HEK293 (cell line): ENCODE data around the gene PTPRN2.

ENCODE experiments used
- CTCF ChIA-PET: fragments of 350-600 bp; formaldehyde crosslinking; extraction: SDS; loops from one replicate; lab custom pipeline; 2021; ENCODE audit warnings: antibody characterized with exemption; lab: Yijun Ruan, JAX
- POLR2A ChIA-PET: fragments of 300-600 bp; formaldehyde crosslinking; extraction: SDS; loops from one replicate; lab custom pipeline; 2020; ENCODE audit warnings: antibody characterized with exemption, inconsistent platforms; lab: Yijun Ruan, JAX
- H3K27ac ChIP-seq: fragments of 200-500 bp; sonication (Bioruptor generic); 2 replicates; pipeline ENCODE4 v1.5.1; 2014; ENCODE audit warnings: low read depth, low read length, control low read depth, inconsistent platforms; ENCODE audit errors: extremely low read depth
- H3K36me3 ChIP-seq, 2 experiments: fragments of 200-500 bp in 1 of 2; sonication (Bioruptor generic) in 1 of 2; 1 replicate in 1 of 2; 2 replicates in 1 of 2; pipeline ENCODE4 v1.5.1; 2014 to 2017; ENCODE audit warnings: inconsistent platforms in 2 of 2, low read length in 2 of 2; ENCODE audit not compliant: control insufficient read depth in 2 of 2, insufficient read depth in 1 of 2
- H3K4me1 ChIP-seq: fragments of 200-500 bp; sonication (Bioruptor generic); 2 replicates; pipeline ENCODE4 v1.5.1; 2014; ENCODE audit warnings: mild to moderate bottlenecking, low read length, inconsistent platforms; ENCODE audit not compliant: control insufficient read depth, insufficient read depth
- H3K4me3 ChIP-seq: 2 replicates; pipeline ENCODE4 v1.5.1; 2011; ENCODE audit warnings: low read depth, mild to moderate bottlenecking, control low read depth, low read length, moderate library complexity
- H3K9me3 ChIP-seq: fragments of 200-500 bp; sonication (Bioruptor generic); 2 replicates; pipeline ENCODE4 v1.5.1; 2014; ENCODE audit warnings: low read depth, low read length, inconsistent platforms; ENCODE audit not compliant: control insufficient read depth, insufficient read depth
- AEBP2 ChIP-seq: fragments of 450-650 bp; formaldehyde crosslinking; IDR thresholded peaks from 2 replicates; pipeline ENCODE4 v1.5.1; 2016; ENCODE audit warnings: missing biosample characterization, missing genetic modification characterization, borderline replicate concordance
- GLI2 ChIP-seq: fragments of 450-650 bp; formaldehyde crosslinking; IDR thresholded peaks from 2 replicates; pipeline ENCODE4; 2017; ENCODE audit warnings: missing biosample characterization, missing genetic modification characterization, low read depth, borderline replicate concordance
- GLI4 ChIP-seq: fragments of 450-650 bp; formaldehyde crosslinking; IDR thresholded peaks from 2 replicates; pipeline ENCODE4 v1.5.1; 2016; ENCODE audit warnings: missing biosample characterization, missing genetic modification characterization
- KLF17 ChIP-seq: fragments of 450-650 bp; formaldehyde crosslinking; IDR thresholded peaks from 2 replicates; pipeline ENCODE4 v1.5.1; 2016; ENCODE audit warnings: missing biosample characterization, missing genetic modification characterization
- MEIS1 ChIP-seq: sonication (generic); formaldehyde crosslinking; IDR thresholded peaks from 2 replicates; pipeline ENCODE4 v1.8.1; 2022; ENCODE audit warnings: missing genetic modification reagents, mild to moderate bottlenecking, borderline replicate concordance
- PATZ1 ChIP-seq: fragments of 450-650 bp; formaldehyde crosslinking; IDR thresholded peaks from 2 replicates; pipeline ENCODE4 v1.5.1; 2016; ENCODE audit warnings: missing biosample characterization, missing genetic modification characterization
- PBX3 ChIP-seq: sonication (generic); formaldehyde crosslinking; IDR thresholded peaks from 2 replicates; pipeline ENCODE4 v1.8.1; 2022; ENCODE audit warnings: mild to moderate bottlenecking, moderate library complexity, missing genetic modification reagents
- PRDM4 ChIP-seq: fragments of 450-650 bp; formaldehyde crosslinking; IDR thresholded peaks from 2 replicates; pipeline ENCODE4 v1.5.1; 2017; ENCODE audit warnings: missing biosample characterization, missing genetic modification characterization
- RBAK ChIP-seq: fragments of 450-650 bp; formaldehyde crosslinking; IDR thresholded peaks from 2 replicates; pipeline ENCODE4 v1.5.1; 2016; ENCODE audit warnings: missing biosample characterization, missing genetic modification characterization
- ZNF19 ChIP-seq: fragments of 450-650 bp; formaldehyde crosslinking; IDR thresholded peaks from 2 replicates; pipeline ENCODE4; 2016; ENCODE audit warnings: missing biosample characterization, missing genetic modification characterization, low read depth
- ZNF311 ChIP-seq: fragments of 450-650 bp; formaldehyde crosslinking; IDR thresholded peaks from 2 replicates; pipeline ENCODE4 v1.5.1; 2017; ENCODE audit warnings: missing biosample characterization, missing genetic modification characterization, borderline replicate concordance
- ZNF391 ChIP-seq: fragments of 450-650 bp; formaldehyde crosslinking; IDR thresholded peaks from 2 replicates; pipeline ENCODE4 v1.5.1; 2016; ENCODE audit warnings: low read depth, missing biosample characterization, missing genetic modification characterization, borderline replicate concordance
- ZNF449 ChIP-seq: fragments of 450-650 bp; formaldehyde crosslinking; IDR thresholded peaks from 2 replicates; pipeline ENCODE4 v1.5.1; 2017; ENCODE audit warnings: missing biosample characterization, mild to moderate bottlenecking, missing genetic modification characterization, moderate library complexity
- ZNF488 ChIP-seq: fragments of 450-650 bp; formaldehyde crosslinking; IDR thresholded peaks from 2 replicates; pipeline ENCODE4 v1.5.1; 2016; ENCODE audit warnings: missing biosample characterization, missing genetic modification characterization
- ZNF501 ChIP-seq: fragments of 450-650 bp; formaldehyde crosslinking; IDR thresholded peaks from 2 replicates; pipeline ENCODE4 v1.5.1; 2016; ENCODE audit warnings: missing biosample characterization, missing genetic modification characterization
- ZNF548 ChIP-seq: fragments of 450-650 bp; formaldehyde crosslinking; IDR thresholded peaks from 2 replicates; pipeline ENCODE4 v1.5.1; 2016; ENCODE audit warnings: missing biosample characterization, missing genetic modification characterization
- ZNF639 ChIP-seq: fragments of 450-650 bp; formaldehyde crosslinking; IDR thresholded peaks from 2 replicates; pipeline ENCODE4 v1.5.1; 2016; ENCODE audit warnings: missing biosample characterization, missing genetic modification characterization
- ZNF701 ChIP-seq: fragments of 450-650 bp; formaldehyde crosslinking; IDR thresholded peaks from 2 replicates; pipeline ENCODE4 v1.5.1; 2016; ENCODE audit warnings: missing biosample characterization, missing genetic modification characterization
- ZNF704 ChIP-seq: fragments of 450-650 bp; formaldehyde crosslinking; IDR thresholded peaks from 2 replicates; pipeline ENCODE4 v1.5.1; 2016; ENCODE audit warnings: missing biosample characterization, missing genetic modification characterization
- ZNF792 ChIP-seq: fragments of 450-650 bp; formaldehyde crosslinking; IDR thresholded peaks from 2 replicates; pipeline ENCODE4 v1.5.1; 2016; ENCODE audit warnings: missing biosample characterization, missing genetic modification characterization
- ZSCAN4 ChIP-seq: fragments of 450-650 bp; formaldehyde crosslinking; IDR thresholded peaks from 2 replicates; pipeline ENCODE4 v1.5.1; 2017; ENCODE audit warnings: missing biosample characterization, missing genetic modification characterization

Gene PTPRN2

GRCh38 chr7:157509226-157509625, 1078.4 kb downstream of the PTPRN2 start (continued):
- TF ChIP-seq ZNF311 (tag by site-specific recombination), result no peak
- TF ChIP-seq ZNF391 (tag by site-specific recombination), result no peak
- TF ChIP-seq PBX3 (CRISPR knock-in tag), result no peak
- TF ChIP-seq ZNF792 (tag by site-specific recombination), result no peak
- no peak for TF ChIP-seq ZNF501
- TF ChIP-seq ZNF704 (tag by site-specific recombination), result no peak

GRCh38 chr7:157508477-157508881, 1079.1 kb downstream of the PTPRN2 start:
- no peaks in the 10 kb centered on the region for H3K36me3 ChIP-seq
- H3K9me3 ChIP-seq, result no peaks in the 10 kb centered on the region
- H3K4me3 ChIP-seq, result no peak overlapping the region
- POLR2A ChIA-PET, result no interaction called here
- TF ChIP-seq GLI2 (no peak), ZNF488 (tag by site-specific recombination) (no peak), ZNF19 (tag by site-specific recombination) (no peak), PRDM4 (tag by site-specific recombination) (no peak), ZNF548 (tag by site-specific recombination) (no peak), ZNF639 (tag by site-specific recombination) (no peak), KLF17 (tag by site-specific recombination) (no peak), AEBP2 (tag by site-specific recombination) (no peak), GLI4 (tag by site-specific recombination) (no peak), ZNF701 (tag by site-specific recombination) (no peak), ZNF449 (no peak), MEIS1 (CRISPR knock-in tag) (no peak), PATZ1 (tag by site-specific recombination) (no peak), RBAK (tag by site-specific recombination) (no peak), ZSCAN4 (no peak)
- TF ChIP-seq, all 188 proteins: peak for 0
- no peaks in the 10 kb centered on the region for H3K4me1 ChIP-seq
- no peak overlapping the region for H3K27ac ChIP-seq
- CTCF ChIA-PET, result interaction anchor here (0.7 kb wide), 1 partner anchor 38 kb away, joined by 3 read pairs; no protein-coding TSS in a partner anchor
